Transverse colon (tissue), 4 donors: ENCODE measurements around the gene SLFN11. TPM values are rescaled to one million over a fixed set of nuclear protein-coding genes. Genes with fewer than 3 reads are reported as not detected.
"Not testable (repeated sequence)": the region's sequence is repeated elsewhere in the genome, so short reads cannot be mapped to it uniquely, and the experiment has no call there.

ENCODE experiments used
- DNase-seq: peaks from one replicate; pipeline ENCODE4 v3.0.0-alpha.2; 2019
- H3K27ac ChIP-seq, 4 donors: fragments of 200-600 bp; sonication (generic); 2 replicates each; pipeline ENCODE4 v1.5.1; 2016 to 2018; ENCODE audit warnings: inconsistent platforms in 4 of 4
- H3K27me3 ChIP-seq: fragments of 200-600 bp; sonication (generic); 2 replicates; pipeline ENCODE4 v1.5.1; 2017; ENCODE audit warnings: inconsistent platforms
- H3K36me3 ChIP-seq, 4 donors: fragments of 200-600 bp; sonication (generic); 2 replicates each; pipeline ENCODE4 v1.5.1; 2017 to 2019; ENCODE audit warnings: inconsistent platforms in 4 of 4
- H3K4me1 ChIP-seq, 4 donors: fragments of 200-600 bp; sonication (generic); 2 replicates each; pipeline ENCODE4 v1.5.1; 2017 to 2020; ENCODE audit warnings: inconsistent platforms in 4 of 4
- H3K4me3 ChIP-seq, 4 donors: fragments of 200-600 bp; sonication (generic); 1 replicate in 1 of 4; 2 replicates in 3 of 4; pipeline versions ENCODE4 v1.5.1 to v1.6.1; 2017 to 2019; ENCODE audit warnings: inconsistent platforms in 4 of 4
- H3K9me3 ChIP-seq, 2 donors: fragments of 200-600 bp; sonication (generic); 2 replicates each; pipeline ENCODE4 v1.5.1; 2017 to 2019; ENCODE audit warnings: inconsistent platforms in 2 of 2
- CTCF ChIP-seq, 5 experiments: fragments of 200-600 bp in 3 of 5; fragments of 450-650 bp in 2 of 5; sonication (generic) in 3 of 5; IDR thresholded peaks; 1 replicate in 2 of 5; 2 replicates in 3 of 5; pipeline ENCODE4 v1.5.1; 2016 to 2017; ENCODE audit warnings: antibody characterized with exemption in 5 of 5, inconsistent platforms in 3 of 5, mild to moderate bottlenecking in 2 of 5, moderate library complexity in 1 of 5
- EP300 ChIP-seq: sonication (generic); formaldehyde crosslinking; IDR thresholded peaks from one replicate; pipeline ENCODE4 v1.6.1; 2017; ENCODE audit warnings: antibody characterized with exemption, low read depth
- POLR2A ChIP-seq: fragments of 450-650 bp; IDR thresholded peaks from one replicate; pipeline ENCODE4 v1.6.1; 2016; ENCODE audit warnings: antibody characterized with exemption, mild to moderate bottlenecking, moderate library complexity
- POLR2AphosphoS5 ChIP-seq, 3 donors: sonication (generic); formaldehyde crosslinking; IDR thresholded peaks; one replicate each; pipeline ENCODE4 v1.6.1; 2016; ENCODE audit warnings: antibody characterized with exemption in 3 of 3
- WGBS, 2 donors: methylation state at CpG; one replicate each; pipeline ENCODE4 v1.1.5; 2018; ENCODE audit warnings: low coverage in 1 of 2; 5-methylcytosine and 5-hydroxymethylcytosine counted together
- in situ Hi-C, 4 donors: fragments of 200-750 bp; cut with MboI; loops; one replicate each; pipeline versions ENCODE4 v1.15.0 to v1.15.1; 2017; ENCODE audit warnings: low sequenced_read_pairs in 3 of 4, low pct_ligation_motif_present in 1 of 4, low pct_unique_long_range_greater_than_20kb in 1 of 4
- intact Hi-C: fragments of 100-400 bp; cut with DNase I; formaldehyde crosslinking; loops from one replicate; pipeline ENCODE4 v1.15.1; 2023; ENCODE audit warnings: low total_unique reads
- total RNA-seq, 4 donors: library from RNA; depleted of rRNA; stranded (reverse); fragments of >200 nt; gene quantifications; one replicate each; pipeline ENCODE4 v1.1.0, GENCODE V29; 2016

Gene SLFN11
- total RNA-seq, 4 donors from 2014 or later, result 3.0 to 18.6 (median 6.0) TPM

- no peak overlapping the region for H3K4me3 ChIP-seq
- no peaks in the 10 kb centered on the region for H3K9me3 ChIP-seq
- 95% methylated on average over 19 to 26 of the region's 26 CpGs for WGBS, 2 donors
- H3K27me3 ChIP-seq, result no peaks in the 10 kb centered on the region
- no peak for TF ChIP-seq EP300
- TF ChIP-seq POLR2AphosphoS5 (IDR thresholded peaks at IDR 0.05), result no peak
- TF ChIP-seq POLR2A, result no peak
- no peak for TF ChIP-seq CTCF (IDR thresholded peaks at IDR 0.05)
- intact Hi-C loops (no loop called here), in situ Hi-C loops (no loop called here)
- no peak overlapping the region for H3K27ac ChIP-seq
- H3K4me1 ChIP-seq, result no peaks in the 10 kb centered on the region
- no peak for DNase-seq
- no peaks in the 10 kb centered on the region for H3K36me3 ChIP-seq
Measured at GRCh38 chr17:35407531-35407930, 34.1 kb upstream of the SLFN11 start.

GRCh38 chr17:35406568-35406967 is 33.1 kb upstream of the SLFN11 start:
- H3K9me3 ChIP-seq, result no peaks in the 10 kb centered on the region
- no peaks in the 10 kb centered on the region for H3K36me3 ChIP-seq
- H3K4me1 ChIP-seq, result no peaks in the 10 kb centered on the region
- WGBS, 2 donors, result 61 to 70% methylated on average over 1 of the region's 1 CpG
- H3K4me3 ChIP-seq, result no peak overlapping the region
- TF ChIP-seq CTCF (IDR thresholded peaks at IDR 0.05), result no peak
- no peak for TF ChIP-seq POLR2AphosphoS5 (IDR thresholded peaks at IDR 0.05)
- TF ChIP-seq POLR2A, result no peak
- TF ChIP-seq EP300, result no peak
- DNase-seq, result no peak
- no peaks in the 10 kb centered on the region for H3K27me3 ChIP-seq
- intact Hi-C loops (no loop called here), in situ Hi-C loops (no loop called here)
- no peak overlapping the region for H3K27ac ChIP-seq

- Histone ChIP-seq H3K4me1 (no peaks in the 10 kb centered on the region), H3K36me3 (no peaks in the 10 kb centered on the region), H3K4me3 (no peak overlapping the region), H3K27me3 (no peaks in the 10 kb centered on the region), H3K9me3 (no peaks in the 10 kb centered on the region), H3K27ac (no peak overlapping the region)
- intact Hi-C loops, result no loop called here
- no peak for DNase-seq
- in situ Hi-C loops, result no loop called here
- WGBS, 2 donors, result 73 to 90% methylated on average over 1 of the region's 1 CpG
- TF ChIP-seq CTCF (IDR thresholded peaks at IDR 0.05) (no peak), EP300 (no peak), POLR2AphosphoS5 (IDR thresholded peaks at IDR 0.05) (no peak), POLR2A (no peak)
Measured at GRCh38 chr17:35404360-35404759, 30.9 kb upstream of the SLFN11 start.

- H3K4me3 ChIP-seq, H3K9me3 ChIP-seq, in situ Hi-C loops, H3K27me3 ChIP-seq, intact Hi-C loops, H3K27ac ChIP-seq, H3K4me1 ChIP-seq, DNase-seq, H3K36me3 ChIP-seq: not testable (repeated sequence)
- 76 to 87% methylated on average over 2 to 13 of the region's 13 CpGs for WGBS, 2 donors
Measured at GRCh38 chr17:35393783-35394182, 20.4 kb upstream of the SLFN11 start.

- Histone ChIP-seq H3K4me1 (no peaks in the 10 kb centered on the region), H3K36me3 (no peaks in the 10 kb centered on the region), H3K9me3 (no peaks in the 10 kb centered on the region), H3K27me3 (no peaks in the 10 kb centered on the region), H3K27ac (no peak overlapping the region), H3K4me3 (no peak overlapping the region)
- WGBS, 2 donors, result 25 to 47% methylated on average over 2 of the region's 2 CpGs
- TF ChIP-seq EP300, result no peak
- in situ Hi-C loops, result no loop called here
- intact Hi-C loops, result no loop called here
- DNase-seq, result no peak
Measured at GRCh38 chr17:35390663-35391062, 17.2 kb upstream of the SLFN11 start.
